M059J (cell line): Measurements from ENCODE around the gene PDCD2. TPM values are rescaled to one million over a fixed set of nuclear protein-coding genes. Genes with fewer than 3 reads are reported as not detected.
"Not testable (repeated sequence)": the region's sequence is repeated elsewhere in the genome, so short reads cannot be mapped to it uniquely, and the experiment has no call there.

Experiments used
- DNase-seq: peaks from one replicate; pipeline ENCODE4 v3.0.0-alpha.2; 2012; ENCODE audit warnings: low read depth
- total RNA-seq: library from RNA; depleted of rRNA; stranded (reverse); fragments of >200 nt; shearing (Covaris generic); gene quantifications from 2 replicates; pipeline ENCODE4 v1.2.3, GENCODE V29; 2014; rRNA removed

Gene PDCD2
- total RNA-seq, 1 experiment from 2014 or later = 114 TPM

GRCh38 chr6:170552765-170553533, 31.5 kb downstream of the PDCD2 start, which contains the start of gene PSMB1:
Gene PSMB1, minus strand, starts transcription at chr6:170553307. Its CDS starts 65 bp downstream, at chr6:170553242.
- DNase-seq = peak; percentile 95

- DNase-seq = no peak
These were observed 39.0 kb downstream of the PDCD2 start for GRCh38 chr6:170545405-170545804.

- DNase-seq = no peak
These were observed 42.3 kb downstream of the PDCD2 start for GRCh38 chr6:170542031-170542719.

- DNase-seq = no peak
These were observed 47.1 kb downstream of the PDCD2 start for GRCh38 chr6:170537329-170537728.

- DNase-seq = no peak
These were observed 47.8 kb downstream of the PDCD2 start for GRCh38 chr6:170536671-170537070.

- DNase-seq = no peak
These were observed 49.4 kb downstream of the PDCD2 start for GRCh38 chr6:170535004-170535403.

- DNase-seq = no peak
These were observed 50.6 kb downstream of the PDCD2 start for GRCh38 chr6:170533792-170534191.

- DNase-seq = no peak
These were observed 51.5 kb downstream of the PDCD2 start for GRCh38 chr6:170532867-170533488.

- DNase-seq = peak; percentile 79
These were observed 54.5 kb downstream of the PDCD2 start for GRCh38 chr6:170529839-170530469.

GRCh38 chr6:170527995-170528394, 56.4 kb downstream of the PDCD2 start:
- not testable (repeated sequence) for DNase-seq

GRCh38 chr6:170525795-170526194, 58.6 kb downstream of the PDCD2 start:
- DNase-seq = no peak

Other genes starting within 250 kb of the PDCD2 start
- gene PSMB1, start 31.3 kb downstream of the PDCD2 start, total RNA-seq = 834 and 922 TPM in 2 replicates
- gene TBP, start 30.3 kb downstream of the PDCD2 start, total RNA-seq = 22.9 and 24.5 TPM in 2 replicates